ENCODE measurements around the gene IL2RA. TPM values are rescaled to one million over a fixed set of nuclear protein-coding genes. Genes with fewer than 3 reads are reported as not detected.
A peak's percentile ranks its signal among the peaks of the same experiment; 100 is the strongest.

Gene IL2RA
- total and polyA plus RNA-seq, 9 donors = 0.07 to 5.2 (median 0.90) TPM; not detected in 2

GRCh38 chr10:6086375-6087233 is 24.4 kb upstream of the IL2RA start:
- Histone ChIP-seq H3K36me3 (no peaks in the 10 kb centered on the region), H3K9me3 (no peaks in the 10 kb centered on the region), H3K27me3 (no peaks in the 10 kb centered on the region), H3K4me1 (ENCODE audit: insufficient read depth) (peaks cover 18% of the 10 kb centered on the region), H3K4me3 (no peak overlapping the region), H3K27ac (no peak overlapping the region)
- intact Hi-C loops (cut with DNase I) = no loop called here
- 19 to 23% (median 20%) methylated on average over 19 of the region's 19 CpGs for WGBS, 3 donors
- peak; percentile 83 to 93 (median 88) for DNase-seq
- TF ChIP-seq EP300 (IDR thresholded peaks at IDR 0.05) (no peak), CTCF (IDR thresholded peaks at IDR 0.05) (peak; percentile 49 to 62 (median 61))

- no peak overlapping the region for H3K4me3 ChIP-seq
- intact Hi-C loops (cut with DNase I) = no loop called here
- H3K36me3 ChIP-seq = no peaks in the 10 kb centered on the region
- no peak overlapping the region for H3K27ac ChIP-seq
- no peaks in the 10 kb centered on the region for H3K9me3 ChIP-seq
- TF ChIP-seq CTCF (IDR thresholded peaks at IDR 0.05) (no peak), EP300 (IDR thresholded peaks at IDR 0.05) (no peak), POLR2A (IDR thresholded peaks at IDR 0.05) (no peak)
- peaks cover 6% of the 10 kb centered on the region for H3K4me1 ChIP-seq (ENCODE audit: insufficient read depth)
- 32 to 49% (median 36%) methylated on average over 17 of the region's 17 CpGs for WGBS, 3 donors
- no peaks in the 10 kb centered on the region for H3K27me3 ChIP-seq
- no peak for DNase-seq
Observed at GRCh38 chr10:6083523-6084475, 21.6 kb upstream of the IL2RA start.

GRCh38 chr10:6082496-6083395 is 20.6 kb upstream of the IL2RA start:
- intact Hi-C loops (cut with DNase I) = no loop called here
- Histone ChIP-seq H3K27me3 (no peaks in the 10 kb centered on the region), H3K4me1 (ENCODE audit: insufficient read depth) (peaks cover 4% of the 10 kb centered on the region), H3K36me3 (no peaks in the 10 kb centered on the region), H3K9me3 (no peaks in the 10 kb centered on the region), H3K4me3 (no peak overlapping the region), H3K27ac (no peak overlapping the region)
- peak in 2 of 5 donors; percentile 31 to 45 for DNase-seq
- TF ChIP-seq POLR2A (IDR thresholded peaks at IDR 0.05) (no peak), CTCF (IDR thresholded peaks at IDR 0.05) (no peak), EP300 (IDR thresholded peaks at IDR 0.05) (no peak)
- WGBS, 3 donors = 58 to 62% (median 60%) methylated on average over 9 of the region's 9 CpGs
